Tibial nerve (tissue), 4 donors: ENCODE results near the gene DTNB. TPM values are rescaled to one million over a fixed set of nuclear protein-coding genes. Genes with fewer than 3 reads are reported as not detected.
"Not testable (repeated sequence)": the region's sequence is repeated elsewhere in the genome, so short reads cannot be mapped to it uniquely, and the experiment has no call there.

Experiments
- DNase-seq, 2 donors: peaks; one replicate each; pipeline ENCODE4 v3.0.0-alpha.2; 2019; ENCODE audit warnings: low spot score in 2 of 2
- H3K27ac ChIP-seq, 4 donors: fragments of 200-600 bp; sonication (generic) in 3 of 4; one replicate each; pipeline ENCODE4 v1.5.1; 2017 to 2019; ENCODE audit warnings: mild to moderate bottlenecking in 1 of 4
- H3K27me3 ChIP-seq, 2 donors: fragments of 200-600 bp; sonication (generic) in 1 of 2; one replicate each; pipeline versions ENCODE4 v1.5.1 to v1.6.0; 2017 to 2019
- H3K36me3 ChIP-seq, 3 donors: fragments of 200-600 bp; sonication (generic); one replicate each; pipeline ENCODE4 v1.5.1; 2018 to 2019
- H3K4me1 ChIP-seq, 4 donors: fragments of 200-600 bp; sonication (generic) in 3 of 4; one replicate each; pipeline ENCODE4 v1.5.1; 2017 to 2019
- H3K4me3 ChIP-seq, 4 donors: fragments of 200-600 bp; sonication (generic) in 3 of 4; one replicate each; pipeline ENCODE4 v1.5.1; 2017 to 2019; ENCODE audit warnings: mild to moderate bottlenecking in 1 of 4, moderate library complexity in 1 of 4
- H3K9me3 ChIP-seq, 4 donors: fragments of 200-600 bp; sonication (generic) in 3 of 4; one replicate each; pipeline ENCODE4 v1.5.1; 2017 to 2019
- CTCF ChIP-seq, 5 experiments: fragments of 200-600 bp in 3 of 5; fragments of 450-650 bp in 2 of 5; sonication (generic) in 3 of 5; IDR thresholded peaks; one replicate each; pipeline ENCODE4 v1.5.1; 2016 to 2019; ENCODE audit warnings: antibody characterized with exemption in 5 of 5, mild to moderate bottlenecking in 3 of 5, moderate library complexity in 2 of 5
- EP300 ChIP-seq, 2 donors: sonication (generic); formaldehyde crosslinking; IDR thresholded peaks; one replicate each; pipeline ENCODE4 v1.6.1; 2017; ENCODE audit warnings: antibody characterized with exemption in 2 of 2, mild to moderate bottlenecking in 1 of 2
- POLR2A ChIP-seq, 2 donors: fragments of 450-650 bp; IDR thresholded peaks; one replicate each; pipeline ENCODE4 v1.6.1; 2017; ENCODE audit warnings: antibody characterized with exemption in 2 of 2, mild to moderate bottlenecking in 2 of 2, moderate library complexity in 2 of 2
- WGBS, 2 donors: methylation state at CpG; one replicate each; pipeline ENCODE4 v1.1.5; 2018; 5-methylcytosine and 5-hydroxymethylcytosine counted together
- total RNA-seq, 4 donors: library from RNA; depleted of rRNA; stranded (reverse); fragments of >200 nt; gene quantifications; one replicate each; pipeline ENCODE4 v1.1.0, GENCODE V29; 2016

The DTNB gene
- total RNA-seq, 4 donors from 2014 or later: 9.4 to 18.6 (median 13.1) TPM

GRCh38 chr2:25650256-25650655 lies 23.1 kb downstream of the DTNB start:
- peaks cover 0 to 15% (median 0%) of the 10 kb centered on the region in 3 donors for H3K36me3 ChIP-seq
- no peaks in the 10 kb centered on the region for H3K27me3 ChIP-seq
- TF ChIP-seq POLR2A (IDR thresholded peaks at IDR 0.05) (no peak), CTCF (IDR thresholded peaks at IDR 0.05) (no peak), EP300 (IDR thresholded peaks at IDR 0.05) (peak in 1 of 2 donors; percentile 26)
- DNase-seq: peak in 1 of 2 donors; percentile 9
- no peak overlapping the region for H3K27ac ChIP-seq
- WGBS, 2 donors: 87 to 93% methylated on average over 3 of the region's 3 CpGs
- no peak overlapping the region for H3K4me3 ChIP-seq
- no peaks in the 10 kb centered on the region for H3K9me3 ChIP-seq
- H3K4me1 ChIP-seq: no peaks in the 10 kb centered on the region

- TF ChIP-seq EP300 (IDR thresholded peaks at IDR 0.05): no peak
- 72 to 81% methylated on average over 4 of the region's 4 CpGs for WGBS, 2 donors
- H3K27ac ChIP-seq: no peak overlapping the region
- H3K4me1 ChIP-seq: no peaks in the 10 kb centered on the region
- no peaks in the 10 kb centered on the region for H3K9me3 ChIP-seq
- no peaks in the 10 kb centered on the region for H3K27me3 ChIP-seq
- no peak for DNase-seq
- H3K4me3 ChIP-seq: no peak overlapping the region
- H3K36me3 ChIP-seq: peaks cover 0 to 20% (median 0%) of the 10 kb centered on the region in 3 donors
Observed at GRCh38 chr2:25649786-25650185, 23.6 kb downstream of the DTNB start.

- WGBS, 2 donors: 97 to 98% methylated on average over 3 of the region's 3 CpGs
- Histone ChIP-seq H3K4me3 (no peak overlapping the region), H3K27me3 (no peaks in the 10 kb centered on the region), H3K36me3 (peaks cover 0 to 16% (median 0%) of the 10 kb centered on the region in 3 donors), H3K9me3 (no peaks in the 10 kb centered on the region), H3K27ac (no peak overlapping the region), H3K4me1 (no peaks in the 10 kb centered on the region)
- no peak for DNase-seq
- TF ChIP-seq CTCF (IDR thresholded peaks at IDR 0.05) (no peak), EP300 (IDR thresholded peaks at IDR 0.05) (no peak), POLR2A (IDR thresholded peaks at IDR 0.05) (no peak)
Observed at GRCh38 chr2:25642298-25642697, 31.1 kb downstream of the DTNB start.

GRCh38 chr2:25639696-25640095 lies 33.7 kb downstream of the DTNB start:
- Histone ChIP-seq H3K4me1 (no peaks in the 10 kb centered on the region), H3K27me3 (no peaks in the 10 kb centered on the region), H3K9me3 (no peaks in the 10 kb centered on the region), H3K4me3 (no peak overlapping the region), H3K27ac (no peak overlapping the region), H3K36me3 (peaks cover 0 to 10% (median 0%) of the 10 kb centered on the region in 3 donors)
- DNase-seq: no peak
- no peak for TF ChIP-seq POLR2A (IDR thresholded peaks at IDR 0.05)
- TF ChIP-seq CTCF (IDR thresholded peaks at IDR 0.05): no peak
- no peak for TF ChIP-seq EP300 (IDR thresholded peaks at IDR 0.05)
- 93 to 94% methylated on average over 17 of the region's 17 CpGs for WGBS, 2 donors

GRCh38 chr2:25639131-25639530 lies 34.2 kb downstream of the DTNB start:
- Histone ChIP-seq H3K36me3 (peaks cover 0 to 8% (median 0%) of the 10 kb centered on the region in 3 donors), H3K4me3 (no peak overlapping the region), H3K9me3 (no peaks in the 10 kb centered on the region), H3K4me1 (no peaks in the 10 kb centered on the region), H3K27ac (no peak overlapping the region), H3K27me3 (no peaks in the 10 kb centered on the region)
- TF ChIP-seq EP300 (IDR thresholded peaks at IDR 0.05): no peak
- no peak for TF ChIP-seq POLR2A (IDR thresholded peaks at IDR 0.05)
- no peak for TF ChIP-seq CTCF (IDR thresholded peaks at IDR 0.05)
- WGBS, 2 donors: 79% methylated on average over 9 of the region's 9 CpGs
- DNase-seq: no peak

- no peak overlapping the region for H3K27ac ChIP-seq
- DNase-seq: no peak
- H3K27me3 ChIP-seq: no peaks in the 10 kb centered on the region
- no peaks in the 10 kb centered on the region for H3K9me3 ChIP-seq
- TF ChIP-seq EP300 (IDR thresholded peaks at IDR 0.05) (no peak), CTCF (IDR thresholded peaks at IDR 0.05) (no peak), POLR2A (IDR thresholded peaks at IDR 0.05) (no peak)
- WGBS, 2 donors: 59 to 85% methylated on average over 1 of the region's 1 CpG
- H3K4me3 ChIP-seq: no peak overlapping the region
- peaks cover 0 to 8% (median 0%) of the 10 kb centered on the region in 3 donors for H3K36me3 ChIP-seq
- no peaks in the 10 kb centered on the region for H3K4me1 ChIP-seq
Observed at GRCh38 chr2:25635797-25636196, 37.6 kb downstream of the DTNB start.

GRCh38 chr2:25633801-25634200 lies 39.6 kb downstream of the DTNB start:
- H3K36me3 ChIP-seq, H3K4me1 ChIP-seq, H3K27ac ChIP-seq, H3K4me3 ChIP-seq, H3K9me3 ChIP-seq, H3K27me3 ChIP-seq, DNase-seq: not testable (repeated sequence)
- WGBS, 2 donors: 87 to 99% methylated on average over 16 to 32 of the region's 34 CpGs
